GM23338 (cell line): Measurements from ENCODE around the gene SCN2B. TPM values are rescaled to one million over a fixed set of nuclear protein-coding genes. Genes with fewer than 3 reads are reported as not detected.

Source experiments
- ATAC-seq: fragments of 200-7000 bp; cut with Tn5 transposase; 3 replicates; pipeline ENCODE4 v1.9.1; 2020
- DNase-seq: peaks from one replicate; pipeline ENCODE4 v3.0.0-alpha.2; 2015; ENCODE audit warnings: low spot score
- H2AFZ ChIP-seq: fragments of 200-600 bp; sonication (generic); 2 replicates; pipeline ENCODE4 v1.8.0; 2016; ENCODE audit warnings: antibody characterized with exemption, mild to moderate bottlenecking, moderate library complexity
- H3F3A ChIP-seq: fragments of 200-600 bp; sonication (generic); replicated peaks from 2 replicates; pipeline ENCODE4 v1.8.0; 2017; ENCODE audit warnings: antibody characterized with exemption, mixed run types, low read depth
- H3K27ac ChIP-seq: fragments of 200-600 bp; sonication (generic); 2 replicates; pipeline ENCODE4 v1.6.1; 2016; ENCODE audit warnings: low read depth
- H3K27me3 ChIP-seq: fragments of 200-600 bp; sonication (generic); 2 replicates; pipeline ENCODE4 v1.8.0; 2016; ENCODE audit warnings: mild to moderate bottlenecking, mixed run types, moderate library complexity; ENCODE audit not compliant: insufficient read depth
- H3K36me3 ChIP-seq: fragments of 200-600 bp; sonication (generic); 2 replicates; pipeline ENCODE4 v1.8.0; 2016; ENCODE audit warnings: mild to moderate bottlenecking; ENCODE audit not compliant: insufficient read depth
- H3K4me1 ChIP-seq: fragments of 200-600 bp; sonication (generic); 2 replicates; pipeline ENCODE4 v1.8.0; 2016; ENCODE audit warnings: mild to moderate bottlenecking, moderate library complexity; ENCODE audit not compliant: insufficient read depth
- H3K4me2 ChIP-seq: fragments of 200-600 bp; sonication (generic); 2 replicates; pipeline ENCODE4 v1.7.1; 2017; ENCODE audit warnings: mixed run types
- H3K4me3 ChIP-seq: fragments of 200-600 bp; sonication (generic); 2 replicates; pipeline ENCODE4 v1.6.1; 2016; ENCODE audit warnings: mixed run types
- H3K79me2 ChIP-seq: fragments of 200-600 bp; sonication (generic); replicated peaks from 2 replicates; pipeline ENCODE4 v1.8.0; 2017; ENCODE audit warnings: mild to moderate bottlenecking; ENCODE audit not compliant: insufficient read depth
- H3K9me2 ChIP-seq: fragments of 200-600 bp; sonication (generic); 2 replicates; pipeline ENCODE4 v1.8.0; 2017; ENCODE audit not compliant: insufficient read depth
- H4K20me1 ChIP-seq: fragments of 200-600 bp; sonication (generic); replicated peaks from 2 replicates; pipeline ENCODE4 v1.8.0; 2017; ENCODE audit warnings: mild to moderate bottlenecking; ENCODE audit not compliant: insufficient read depth
- H3K27ac Mint-ChIP-seq: 2 replicates; pipeline ENCODE4 v1.8.0; 2020; ENCODE audit warnings: inconsistent platforms, mild to moderate bottlenecking, moderate library complexity, mixed read lengths
- H3K27me3 Mint-ChIP-seq: 3 replicates; pipeline ENCODE4 v1.8.0; 2022; ENCODE audit warnings: low read depth, mild to moderate bottlenecking, moderate library complexity, mixed read lengths, inconsistent platforms; ENCODE audit not compliant: insufficient read depth, poor library complexity
- H3K36me3 Mint-ChIP-seq: 3 replicates; pipeline ENCODE4 v1.8.0; 2021; ENCODE audit warnings: low read depth, mild to moderate bottlenecking, inconsistent platforms, moderate library complexity, mixed read lengths
- H3K4me1 Mint-ChIP-seq: 3 replicates; pipeline ENCODE4 v1.8.0; 2020; ENCODE audit warnings: mild to moderate bottlenecking, inconsistent platforms, mixed read lengths
- H3K4me3 Mint-ChIP-seq: 3 replicates; pipeline ENCODE4 v1.8.0; 2021; ENCODE audit warnings: moderate library complexity, mild to moderate bottlenecking, inconsistent platforms, mixed read lengths
- H3K9me3 Mint-ChIP-seq: 3 replicates; pipeline ENCODE4 v1.8.0; 2020; ENCODE audit warnings: moderate library complexity, mild to moderate bottlenecking, inconsistent platforms, mixed read lengths
- EZH2 ChIP-seq: fragments of 200-600 bp; sonication (generic); IDR thresholded peaks from one replicate; pipeline ENCODE4 v1.8.0; 2017; ENCODE audit warnings: antibody characterized with exemption, mild to moderate bottlenecking, low read depth; ENCODE audit not compliant: unreplicated experiment
- NANOG ChIP-seq: IDR thresholded peaks from 2 replicates; pipeline ENCODE4 v1.6.1; 2016; ENCODE audit warnings: antibody characterized with exemption, borderline replicate concordance
- STAT1 ChIP-seq: IDR thresholded peaks from one replicate; pipeline ENCODE4 v1.6.1; 2016; ENCODE audit warnings: antibody characterized with exemption; ENCODE audit not compliant: unreplicated experiment
- ZNF114 ChIP-seq: fragments of 250-450 bp; sonication (Bioruptor Pico); IDR thresholded peaks from 2 replicates; pipeline ENCODE4 v1.5.0; 2020; ENCODE audit warnings: mild to moderate bottlenecking, moderate library complexity
- polyA plus RNA-seq: library from polyadenylated mRNA; unstranded; fragments of >200 nt; fragmentation: Nextera tagmentation; extraction: Ambion mirVana; gene quantifications from 2 replicates; pipeline ENCODE4 v1.2.1, GENCODE V29; 2016
- total RNA-seq: library from RNA; depleted of rRNA; stranded (reverse); fragments of >200 nt; shearing (Covaris generic); gene quantifications from 2 replicates; pipeline ENCODE4 v1.2.3, GENCODE V29; 2014
- TF ChIP-seq, protein P1 (sequence below), 2 experiments: fragments of 200-600 bp in 1 of 2; sonication (generic) in 1 of 2; conservative IDR thresholded peaks; 2 replicates each; pipeline versions ENCODE4 v1.5.1 to v1.6.1; 2016 to 2017; ENCODE audit warnings: antibody characterized with exemption in 2 of 2, low read depth in 2 of 2, mild to moderate bottlenecking in 2 of 2, moderate library complexity in 1 of 2
- TF ChIP-seq, protein P2 (sequence below): fragments of 250-450 bp; sonication (Bioruptor Pico); IDR thresholded peaks from 2 replicates; pipeline ENCODE4 v1.5.0; 2020; ENCODE audit warnings: mild to moderate bottlenecking, moderate library complexity

The SCN2B gene
- total and polyA plus RNA-seq, 2 experiments from 2014 or later = 0.03 TPM; not detected in 1

DNA sequence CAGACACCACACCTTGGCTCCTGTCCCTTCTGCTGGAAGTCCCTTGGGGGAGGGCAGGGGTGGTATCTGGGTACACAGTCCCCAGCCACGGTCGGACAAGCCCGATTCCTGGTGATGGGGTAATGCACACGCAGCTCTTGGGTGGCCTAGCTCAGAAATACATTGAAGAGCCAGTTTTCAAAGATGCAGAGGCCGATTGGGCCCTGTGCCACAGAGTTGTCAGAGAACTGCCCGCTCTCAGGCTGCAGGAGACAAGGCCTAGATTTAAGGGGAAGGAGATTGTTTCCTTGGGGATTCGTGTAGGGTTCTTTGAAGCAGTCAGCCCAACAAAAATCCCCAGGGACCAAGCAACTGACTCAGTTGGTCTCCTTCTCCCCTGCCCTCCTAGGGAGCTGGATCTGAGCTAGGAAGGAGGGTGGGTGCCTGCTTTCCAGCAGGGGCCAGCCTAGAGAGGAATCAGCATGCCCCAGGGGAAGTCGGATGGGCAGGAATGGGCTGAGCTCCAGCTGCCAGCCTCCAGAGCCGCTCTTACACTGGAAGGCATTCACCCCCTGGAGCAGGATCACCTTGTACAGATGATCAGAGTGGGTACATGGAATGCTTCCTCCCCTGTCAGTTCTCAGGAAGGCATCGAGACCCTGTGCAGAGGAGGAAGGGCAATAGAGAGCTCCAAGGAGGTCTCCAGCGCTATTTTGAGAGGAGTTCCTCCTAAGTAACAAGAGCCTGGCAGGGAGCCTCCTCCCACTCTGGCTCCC, 20.5 kb downstream of the SCN2B start:
- H3K9me3 Mint-ChIP-seq = no peaks in the 10 kb centered on the region
- no peak for DNase-seq
- H3K27ac Mint-ChIP-seq = no peak overlapping the region
- no peaks in the 10 kb centered on the region for H3K36me3 Mint-ChIP-seq
- peak; percentile 7 for TF ChIP-seq EZH2
- TF ChIP-seq NANOG = no peak
- TF ChIP-seq, protein P1, sequence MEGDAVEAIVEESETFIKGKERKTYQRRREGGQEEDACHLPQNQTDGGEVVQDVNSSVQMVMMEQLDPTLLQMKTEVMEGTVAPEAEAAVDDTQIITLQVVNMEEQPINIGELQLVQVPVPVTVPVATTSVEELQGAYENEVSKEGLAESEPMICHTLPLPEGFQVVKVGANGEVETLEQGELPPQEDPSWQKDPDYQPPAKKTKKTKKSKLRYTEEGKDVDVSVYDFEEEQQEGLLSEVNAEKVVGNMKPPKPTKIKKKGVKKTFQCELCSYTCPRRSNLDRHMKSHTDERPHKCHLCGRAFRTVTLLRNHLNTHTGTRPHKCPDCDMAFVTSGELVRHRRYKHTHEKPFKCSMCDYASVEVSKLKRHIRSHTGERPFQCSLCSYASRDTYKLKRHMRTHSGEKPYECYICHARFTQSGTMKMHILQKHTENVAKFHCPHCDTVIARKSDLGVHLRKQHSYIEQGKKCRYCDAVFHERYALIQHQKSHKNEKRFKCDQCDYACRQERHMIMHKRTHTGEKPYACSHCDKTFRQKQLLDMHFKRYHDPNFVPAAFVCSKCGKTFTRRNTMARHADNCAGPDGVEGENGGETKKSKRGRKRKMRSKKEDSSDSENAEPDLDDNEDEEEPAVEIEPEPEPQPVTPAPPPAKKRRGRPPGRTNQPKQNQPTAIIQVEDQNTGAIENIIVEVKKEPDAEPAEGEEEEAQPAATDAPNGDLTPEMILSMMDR (conservative IDR thresholded peaks at IDR 0.05; ENCODE audit: low read depth in 2 of 2) = no peak
- TF ChIP-seq ZNF114 (CRISPR knock-in tag) = no peak
- TF ChIP-seq STAT1 = no peak
- TF ChIP-seq, protein P2, sequence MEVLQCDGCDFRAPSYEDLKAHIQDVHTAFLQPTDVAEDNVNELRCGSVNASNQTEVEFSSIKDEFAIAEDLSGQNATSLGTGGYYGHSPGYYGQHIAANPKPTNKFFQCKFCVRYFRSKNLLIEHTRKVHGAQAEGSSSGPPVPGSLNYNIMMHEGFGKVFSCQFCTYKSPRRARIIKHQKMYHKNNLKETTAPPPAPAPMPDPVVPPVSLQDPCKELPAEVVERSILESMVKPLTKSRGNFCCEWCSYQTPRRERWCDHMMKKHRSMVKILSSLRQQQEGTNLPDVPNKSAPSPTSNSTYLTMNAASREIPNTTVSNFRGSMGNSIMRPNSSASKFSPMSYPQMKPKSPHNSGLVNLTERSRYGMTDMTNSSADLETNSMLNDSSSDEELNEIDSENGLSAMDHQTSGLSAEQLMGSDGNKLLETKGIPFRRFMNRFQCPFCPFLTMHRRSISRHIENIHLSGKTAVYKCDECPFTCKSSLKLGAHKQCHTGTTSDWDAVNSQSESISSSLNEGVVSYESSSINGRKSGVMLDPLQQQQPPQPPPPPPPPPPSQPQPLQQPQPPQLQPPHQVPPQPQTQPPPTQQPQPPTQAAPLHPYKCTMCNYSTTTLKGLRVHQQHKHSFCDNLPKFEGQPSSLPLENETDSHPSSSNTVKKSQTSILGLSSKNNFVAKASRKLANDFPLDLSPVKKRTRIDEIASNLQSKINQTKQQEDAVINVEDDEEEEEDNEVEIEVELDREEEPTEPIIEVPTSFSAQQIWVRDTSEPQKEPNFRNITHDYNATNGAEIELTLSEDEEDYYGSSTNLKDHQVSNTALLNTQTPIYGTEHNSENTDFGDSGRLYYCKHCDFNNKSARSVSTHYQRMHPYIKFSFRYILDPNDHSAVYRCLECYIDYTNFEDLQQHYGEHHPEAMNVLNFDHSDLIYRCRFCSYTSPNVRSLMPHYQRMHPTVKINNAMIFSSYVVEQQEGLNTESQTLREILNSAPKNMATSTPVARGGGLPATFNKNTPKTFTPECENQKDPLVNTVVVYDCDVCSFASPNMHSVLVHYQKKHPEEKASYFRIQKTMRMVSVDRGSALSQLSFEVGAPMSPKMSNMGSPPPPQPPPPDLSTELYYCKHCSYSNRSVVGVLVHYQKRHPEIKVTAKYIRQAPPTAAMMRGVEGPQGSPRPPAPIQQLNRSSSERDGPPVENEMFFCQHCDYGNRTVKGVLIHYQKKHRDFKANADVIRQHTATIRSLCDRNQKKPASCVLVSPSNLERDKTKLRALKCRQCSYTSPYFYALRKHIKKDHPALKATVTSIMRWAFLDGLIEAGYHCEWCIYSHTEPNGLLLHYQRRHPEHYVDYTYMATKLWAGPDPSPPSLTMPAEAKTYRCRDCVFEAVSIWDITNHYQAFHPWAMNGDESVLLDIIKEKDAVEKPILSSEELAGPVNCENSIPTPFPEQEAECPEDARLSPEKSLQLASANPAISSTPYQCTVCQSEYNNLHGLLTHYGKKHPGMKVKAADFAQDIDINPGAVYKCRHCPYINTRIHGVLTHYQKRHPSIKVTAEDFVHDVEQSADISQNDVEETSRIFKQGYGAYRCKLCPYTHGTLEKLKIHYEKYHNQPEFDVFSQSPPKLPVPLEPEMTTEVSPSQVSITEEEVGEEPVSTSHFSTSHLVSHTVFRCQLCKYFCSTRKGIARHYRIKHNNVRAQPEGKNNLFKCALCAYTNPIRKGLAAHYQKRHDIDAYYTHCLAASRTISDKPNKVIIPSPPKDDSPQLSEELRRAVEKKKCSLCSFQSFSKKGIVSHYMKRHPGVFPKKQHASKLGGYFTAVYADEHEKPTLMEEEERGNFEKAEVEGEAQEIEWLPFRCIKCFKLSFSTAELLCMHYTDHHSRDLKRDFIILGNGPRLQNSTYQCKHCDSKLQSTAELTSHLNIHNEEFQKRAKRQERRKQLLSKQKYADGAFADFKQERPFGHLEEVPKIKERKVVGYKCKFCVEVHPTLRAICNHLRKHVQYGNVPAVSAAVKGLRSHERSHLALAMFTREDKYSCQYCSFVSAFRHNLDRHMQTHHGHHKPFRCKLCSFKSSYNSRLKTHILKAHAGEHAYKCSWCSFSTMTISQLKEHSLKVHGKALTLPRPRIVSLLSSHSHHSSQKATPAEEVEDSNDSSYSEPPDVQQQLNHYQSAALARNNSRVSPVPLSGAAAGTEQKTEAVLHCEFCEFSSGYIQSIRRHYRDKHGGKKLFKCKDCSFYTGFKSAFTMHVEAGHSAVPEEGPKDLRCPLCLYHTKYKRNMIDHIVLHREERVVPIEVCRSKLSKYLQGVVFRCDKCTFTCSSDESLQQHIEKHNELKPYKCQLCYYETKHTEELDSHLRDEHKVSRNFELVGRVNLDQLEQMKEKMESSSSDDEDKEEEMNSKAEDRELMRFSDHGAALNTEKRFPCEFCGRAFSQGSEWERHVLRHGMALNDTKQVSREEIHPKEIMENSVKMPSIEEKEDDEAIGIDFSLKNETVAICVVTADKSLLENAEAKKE = no peak
- peaks cover 51% of the 10 kb centered on the region for H3K4me1 Mint-ChIP-seq
- Histone ChIP-seq H3K27ac (no peak overlapping the region), H3K79me2 (no peaks in the 10 kb centered on the region), H3K4me2 (peak overlapping the region; percentile 98), H4K20me1 (no peaks in the 10 kb centered on the region), H3K4me3 (peak overlapping the region; percentile 94), H3K9me2 (no peaks in the 10 kb centered on the region), H3K4me1 (peaks cover 55% of the 10 kb centered on the region), H3F3A (0 out of 2 replicates have a peak, but pooled peaks cover 3% of the 10 kb centered on the region), H2AFZ (no peak overlapping the region), H3K36me3 (no peaks in the 10 kb centered on the region), H3K27me3 (peaks cover 87% of the 10 kb centered on the region)
- peaks cover 68% of the 10 kb centered on the region for H3K27me3 Mint-ChIP-seq
- ATAC-seq = peak; percentile 2
- peak overlapping the region; percentile 63; the same call in 2 of the 3 replicates for H3K4me3 Mint-ChIP-seq
